GM18502 (cell line): ENCODE data around the gene ANKRD16.
"Not testable (repeated sequence)": the region's sequence is repeated elsewhere in the genome, so short reads cannot be mapped to it uniquely, and the experiment has no call there.

Source experiments
- ATAC-seq: cut with Tn5 transposase; IDR thresholded peaks from one replicate; pipeline ENCODE4 v1.9.1; 2021; ENCODE audit warnings: mild to moderate bottlenecking; ENCODE audit not compliant: unreplicated experiment, poor library complexity

Gene ANKRD16

GRCh38 chr10:5841965-5842364 is 47.7 kb downstream of the ANKRD16 start:
- ATAC-seq: no peak

GRCh38 chr10:5840314-5841307 is 49.1 kb downstream of the ANKRD16 start:
- peak; percentile 82 for ATAC-seq

- ATAC-seq: not testable (repeated sequence)
Observed at GRCh38 chr10:5836181-5836580, 53.5 kb downstream of the ANKRD16 start.

- no peak for ATAC-seq
Observed at GRCh38 chr10:5835446-5836095, 54.1 kb downstream of the ANKRD16 start.

GRCh38 chr10:5833814-5834213 is 55.9 kb downstream of the ANKRD16 start:
- no peak for ATAC-seq

- ATAC-seq: no peak
Observed at GRCh38 chr10:5832946-5833345, 56.7 kb downstream of the ANKRD16 start.

GRCh38 chr10:5831446-5831782 is 58.3 kb downstream of the ANKRD16 start:
- ATAC-seq: no peak

GRCh38 chr10:5830629-5831445 is 58.9 kb downstream of the ANKRD16 start:
- no peak for ATAC-seq

GRCh38 chr10:5829267-5829666 is 60.4 kb downstream of the ANKRD16 start:
- no peak for ATAC-seq

- no peak for ATAC-seq
Observed at GRCh38 chr10:5828725-5829124, 61.0 kb downstream of the ANKRD16 start.

- ATAC-seq: no peak
Observed at GRCh38 chr10:5827841-5828240, 61.9 kb downstream of the ANKRD16 start.

GRCh38 chr10:5826511-5826910 is 63.2 kb downstream of the ANKRD16 start:
- not testable (repeated sequence) for ATAC-seq

- ATAC-seq: peak; percentile 41
Observed at GRCh38 chr10:5818894-5819293, 70.8 kb downstream of the ANKRD16 start.

- ATAC-seq: no peak
Observed at GRCh38 chr10:5818048-5818331, 71.7 kb downstream of the ANKRD16 start.

- no peak for ATAC-seq
Observed at GRCh38 chr10:5817322-5818047, 72.2 kb downstream of the ANKRD16 start.

GRCh38 chr10:5816170-5816569 is 73.5 kb downstream of the ANKRD16 start:
- ATAC-seq: no peak

GRCh38 chr10:5814110-5815107 is 75.3 kb downstream of the ANKRD16 start:
- ATAC-seq: no peak

GRCh38 chr10:5813341-5814109 is 76.2 kb downstream of the ANKRD16 start, which contains the start of gene GDI2:
Gene GDI2 (minus strand): TSS chr10:5813434. CDS start chr10:5813258, 176 bp downstream.
- ATAC-seq: peak; percentile 79

GRCh38 chr10:5813091-5813340 is 76.7 kb downstream of the ANKRD16 start:
- ATAC-seq: peak; percentile 31
